Endothelial cell (in vitro differentiated cells): ENCODE results near the gene EIF3K. TPM values are rescaled to one million over a fixed set of nuclear protein-coding genes. Genes with fewer than 3 reads are reported as not detected.
"Not testable (repeated sequence)": the region's sequence is repeated elsewhere in the genome, so short reads cannot be mapped to it uniquely, and the experiment has no call there.

Experiments
- DNase-seq: peaks from one replicate; pipeline ENCODE4 v3.0.0; 2021; ENCODE audit warnings: low spot score
- H3K27ac Mint-ChIP-seq: one replicate; pipeline ENCODE4 v1.8.0; 2021; ENCODE audit warnings: mixed read lengths, inconsistent platforms; ENCODE audit not compliant: unreplicated experiment
- H3K27me3 Mint-ChIP-seq: one replicate; pipeline ENCODE4 v1.8.0; 2021; ENCODE audit warnings: mild to moderate bottlenecking, moderate library complexity, mixed read lengths, inconsistent platforms; ENCODE audit not compliant: unreplicated experiment
- H3K36me3 Mint-ChIP-seq: one replicate; pipeline ENCODE4 v1.8.0; 2021; ENCODE audit warnings: mild to moderate bottlenecking, low read depth, mixed read lengths, inconsistent platforms; ENCODE audit not compliant: unreplicated experiment
- H3K4me1 Mint-ChIP-seq: one replicate; pipeline ENCODE4 v1.8.0; 2021; ENCODE audit warnings: mild to moderate bottlenecking, mixed read lengths, inconsistent platforms; ENCODE audit not compliant: unreplicated experiment
- H3K4me3 Mint-ChIP-seq: one replicate; pipeline ENCODE4 v1.8.0; 2021; ENCODE audit warnings: mild to moderate bottlenecking, mixed read lengths, inconsistent platforms; ENCODE audit not compliant: unreplicated experiment
- H3K9me3 Mint-ChIP-seq: one replicate; pipeline ENCODE4 v1.8.0; 2021; ENCODE audit warnings: mixed read lengths, inconsistent platforms; ENCODE audit not compliant: unreplicated experiment
- total RNA-seq: library from RNA; stranded (reverse); fragmentation: NEBNext Ultra II Directional; extraction: Animal tissue kit (Norgen Biotek cat#: 25700); gene quantifications from one replicate; pipeline ENCODE4 v1.2.1, GENCODE V29; 2021; ENCODE audit not compliant: unreplicated experiment
- TF ChIP-seq, protein P1 (sequence below): fragments of 200-600 bp; sonication (generic); IDR thresholded peaks from one replicate; pipeline ENCODE4 v1.5.0; 2021; ENCODE audit warnings: antibody characterized with exemption; ENCODE audit not compliant: unreplicated experiment

The EIF3K gene
- total RNA-seq, 1 donor from 2014 or later = 469 TPM

DNA sequence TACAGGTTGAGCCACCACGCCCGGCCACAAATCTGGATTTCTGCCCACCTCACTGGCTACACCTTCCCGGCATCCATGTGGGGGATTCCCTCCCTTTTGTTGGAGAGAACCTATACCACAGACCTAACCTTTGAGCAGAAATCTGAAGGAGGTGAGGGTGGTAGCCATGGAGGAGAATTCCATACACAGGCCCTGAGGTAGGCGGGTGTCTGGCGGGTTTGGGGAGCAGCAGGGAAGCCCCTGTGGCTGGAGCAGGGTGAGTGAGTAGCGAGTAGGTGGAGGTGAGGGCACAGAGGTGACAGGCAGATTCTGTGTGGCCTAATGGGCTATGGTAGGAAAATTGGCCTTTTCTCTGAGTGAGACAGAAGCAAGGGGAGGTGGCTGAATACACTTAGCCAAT is 10.6 kb downstream of the EIF3K start:
- Mint-ChIP-seq H3K27me3 (peaks cover 2% of the 10 kb centered on the region), H3K36me3 (peaks cover 43% of the 10 kb centered on the region)

DNA sequence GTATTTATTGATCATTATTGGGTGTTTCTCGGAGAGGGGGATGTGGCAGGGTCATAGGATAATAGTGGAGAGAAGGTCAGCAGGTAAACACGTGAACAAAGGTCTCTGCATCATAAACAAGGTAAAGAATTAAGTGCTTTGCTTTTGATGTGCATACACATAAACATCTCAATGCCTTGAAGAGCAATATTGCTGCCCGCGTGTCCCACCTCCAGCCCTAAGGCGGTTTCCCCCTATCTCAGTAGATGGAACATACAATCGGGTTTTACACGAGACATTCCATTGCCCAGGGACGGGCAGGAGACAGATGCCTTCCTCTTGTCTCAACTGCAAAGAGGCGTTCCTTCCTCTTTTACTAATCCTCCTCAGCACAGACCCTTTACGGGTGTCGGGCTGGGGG is 12.3 kb downstream of the EIF3K start:
- not testable (repeated sequence) for H3K27ac Mint-ChIP-seq, H3K27me3 Mint-ChIP-seq, DNase-seq, H3K9me3 Mint-ChIP-seq, H3K4me1 Mint-ChIP-seq, H3K4me3 Mint-ChIP-seq
- peaks cover 33% of the 10 kb centered on the region for H3K36me3 Mint-ChIP-seq

More for the DNA sequence above, 10.6 kb downstream of the EIF3K start:
- H3K27ac Mint-ChIP-seq = no peak overlapping the region
- H3K4me1 Mint-ChIP-seq = no peaks in the 10 kb centered on the region
- TF ChIP-seq, protein P1, sequence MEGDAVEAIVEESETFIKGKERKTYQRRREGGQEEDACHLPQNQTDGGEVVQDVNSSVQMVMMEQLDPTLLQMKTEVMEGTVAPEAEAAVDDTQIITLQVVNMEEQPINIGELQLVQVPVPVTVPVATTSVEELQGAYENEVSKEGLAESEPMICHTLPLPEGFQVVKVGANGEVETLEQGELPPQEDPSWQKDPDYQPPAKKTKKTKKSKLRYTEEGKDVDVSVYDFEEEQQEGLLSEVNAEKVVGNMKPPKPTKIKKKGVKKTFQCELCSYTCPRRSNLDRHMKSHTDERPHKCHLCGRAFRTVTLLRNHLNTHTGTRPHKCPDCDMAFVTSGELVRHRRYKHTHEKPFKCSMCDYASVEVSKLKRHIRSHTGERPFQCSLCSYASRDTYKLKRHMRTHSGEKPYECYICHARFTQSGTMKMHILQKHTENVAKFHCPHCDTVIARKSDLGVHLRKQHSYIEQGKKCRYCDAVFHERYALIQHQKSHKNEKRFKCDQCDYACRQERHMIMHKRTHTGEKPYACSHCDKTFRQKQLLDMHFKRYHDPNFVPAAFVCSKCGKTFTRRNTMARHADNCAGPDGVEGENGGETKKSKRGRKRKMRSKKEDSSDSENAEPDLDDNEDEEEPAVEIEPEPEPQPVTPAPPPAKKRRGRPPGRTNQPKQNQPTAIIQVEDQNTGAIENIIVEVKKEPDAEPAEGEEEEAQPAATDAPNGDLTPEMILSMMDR = no peak
- no peak overlapping the region for H3K4me3 Mint-ChIP-seq
- DNase-seq = no peak
- H3K9me3 Mint-ChIP-seq = no peaks in the 10 kb centered on the region

DNA sequence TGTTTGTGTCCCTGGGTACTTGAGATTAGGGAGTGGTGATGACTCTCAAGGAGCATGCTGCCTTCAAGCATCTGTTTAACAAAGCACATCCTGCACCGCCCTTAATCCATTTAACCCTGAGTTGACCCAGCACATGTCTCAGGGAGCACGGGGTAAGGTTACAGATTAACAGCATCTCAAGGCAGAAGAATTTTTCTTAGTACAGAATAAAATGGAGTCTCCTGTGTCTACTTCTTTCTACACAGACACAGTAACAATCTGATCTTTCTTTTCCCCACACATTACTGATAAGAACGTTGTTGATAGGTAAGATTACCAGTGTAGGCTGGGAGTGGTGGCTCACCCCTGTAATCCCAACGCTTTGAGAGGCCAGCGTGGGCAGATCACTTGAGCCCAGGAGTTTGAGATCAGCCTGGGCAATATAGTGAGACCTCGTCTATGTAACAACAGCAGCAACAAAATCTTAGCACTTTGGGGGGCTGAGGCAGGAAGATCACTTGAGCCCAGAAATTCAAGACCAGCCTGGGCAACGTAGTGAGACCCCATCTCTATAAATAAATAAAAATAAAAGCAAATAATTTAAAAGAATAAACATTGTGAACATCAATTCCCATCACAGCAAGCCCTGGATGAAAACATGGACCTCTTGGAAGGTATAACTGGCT is 13.0 kb downstream of the EIF3K start:
- H3K4me3 Mint-ChIP-seq, DNase-seq, H3K4me1 Mint-ChIP-seq, H3K9me3 Mint-ChIP-seq, H3K27ac Mint-ChIP-seq, H3K27me3 Mint-ChIP-seq: not testable (repeated sequence)
- peaks cover 28% of the 10 kb centered on the region for H3K36me3 Mint-ChIP-seq

DNA sequence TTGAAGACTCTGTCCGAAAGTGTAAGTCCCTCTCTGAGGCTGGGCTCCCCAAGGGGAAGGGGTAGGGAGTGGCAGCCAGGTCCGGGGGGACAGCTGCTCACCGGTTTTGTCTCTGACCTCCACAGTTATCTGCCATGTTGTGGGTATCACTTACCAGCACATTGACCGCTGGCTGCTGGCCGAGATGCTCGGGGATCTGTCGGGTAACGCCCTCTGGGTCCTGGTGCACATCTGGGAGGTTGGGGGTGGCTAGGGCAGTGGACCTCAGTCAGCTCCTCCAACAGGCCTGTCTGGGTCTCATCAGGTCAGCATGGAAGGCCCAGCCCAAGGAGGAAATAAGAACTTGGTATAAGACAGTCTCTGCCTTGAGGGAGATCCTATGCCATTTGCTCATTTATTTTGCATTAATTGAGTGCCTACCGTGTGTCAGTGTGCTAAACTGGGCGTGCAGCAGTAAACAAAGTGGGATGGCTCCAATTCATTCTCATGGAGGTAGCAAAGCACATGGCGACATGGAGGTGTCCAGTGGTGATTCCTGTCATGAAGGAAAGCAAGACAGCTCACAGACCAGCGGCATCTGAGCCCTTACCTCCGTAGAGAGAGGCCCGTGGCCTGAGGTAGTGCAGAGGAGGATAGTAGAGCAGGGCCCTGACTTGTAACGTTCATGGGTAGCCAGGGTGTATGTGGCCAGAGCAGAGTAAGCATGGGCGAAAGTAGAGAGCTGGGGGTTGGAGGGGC is 13.7 kb downstream of the EIF3K start:
- peaks cover 25% of the 10 kb centered on the region for H3K36me3 Mint-ChIP-seq
- DNase-seq = no peak
- peaks cover 4% of the 10 kb centered on the region for H3K27me3 Mint-ChIP-seq
- H3K4me3 Mint-ChIP-seq = peak overlapping the region; percentile 42
- H3K27ac Mint-ChIP-seq = peak overlapping the region; percentile 61
- H3K4me1 Mint-ChIP-seq = peaks cover 13% of the 10 kb centered on the region
- TF ChIP-seq, protein P1 = no peak
- H3K9me3 Mint-ChIP-seq = no peaks in the 10 kb centered on the region

DNA sequence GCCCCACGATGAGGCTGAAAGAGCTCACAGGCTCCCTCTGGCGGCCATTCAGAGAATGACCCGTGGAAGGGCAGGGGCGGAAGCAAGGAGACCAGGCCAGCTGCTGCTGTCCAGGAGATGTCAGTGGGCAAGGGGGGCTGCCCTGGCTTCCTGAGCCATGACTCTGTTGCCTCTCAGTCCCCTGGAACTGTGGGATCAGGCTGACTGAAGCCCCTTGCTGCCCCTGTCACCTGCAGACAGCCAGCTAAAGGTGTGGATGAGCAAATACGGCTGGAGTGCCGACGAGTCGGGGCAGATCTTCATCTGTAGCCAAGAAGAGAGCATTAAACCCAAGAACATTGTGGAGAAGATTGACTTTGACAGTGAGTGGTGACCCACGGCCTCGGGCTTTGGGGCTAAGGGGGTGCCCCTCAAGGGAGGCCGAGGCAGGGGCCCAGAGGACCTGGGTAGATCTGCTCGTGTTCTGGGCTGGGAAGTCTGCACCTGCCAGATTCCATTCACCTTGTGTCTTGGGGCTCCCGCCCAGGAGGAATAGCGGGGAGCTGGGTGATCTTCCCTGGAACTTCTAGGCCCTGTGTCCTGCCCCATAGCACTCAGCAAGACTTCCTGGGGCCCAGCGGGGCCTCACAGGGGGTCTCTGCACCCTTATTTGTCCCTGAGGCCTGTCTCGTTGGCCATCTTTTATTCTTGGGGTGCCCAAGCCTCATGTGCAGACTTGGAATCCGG is 15.9 kb downstream of the EIF3K start:
- Mint-ChIP-seq H3K36me3 (peaks cover 17% of the 10 kb centered on the region), H3K4me3 (peak overlapping the region; percentile 74), H3K9me3 (no peaks in the 10 kb centered on the region), H3K4me1 (peaks cover 13% of the 10 kb centered on the region), H3K27me3 (peaks cover 2% of the 10 kb centered on the region), H3K27ac (peak overlapping the region; percentile 77)
- DNase-seq = peak; percentile 86
- TF ChIP-seq, protein P1 = peak; percentile 92
